Suppressor macrophage treated with lipopolysaccharide for 4 hours (primary cell): ENCODE data around the gene SLC18A3.

Experiments used
- DNase-seq: peaks from one replicate; pipeline ENCODE4 v3.0.0-alpha.2; 2020

SLC18A3 gene

DNA sequence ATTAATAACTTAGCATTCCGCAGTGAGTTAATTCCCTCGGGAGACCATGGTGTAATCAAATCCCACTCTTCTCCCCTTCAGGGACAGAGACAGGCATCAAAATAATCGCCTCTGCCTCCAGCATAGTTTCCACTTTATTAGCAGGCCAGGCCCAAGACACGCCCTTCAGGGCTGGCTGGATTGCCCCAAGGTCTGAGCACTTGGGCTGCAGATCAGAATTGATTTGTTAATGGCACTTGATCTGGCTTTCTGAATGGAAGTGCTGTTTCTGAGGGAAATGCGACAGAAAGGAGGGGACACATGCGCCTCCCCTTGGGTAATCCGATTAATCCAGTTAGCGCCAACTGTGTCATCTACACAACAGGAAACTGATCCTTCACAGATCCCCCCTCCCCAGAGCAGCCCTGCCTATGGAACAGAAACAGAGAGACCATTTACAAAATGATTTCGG is 19.3 kb downstream of the SLC18A3 start:
- DNase-seq = no peak

GRCh38 chr10:49631975-49632374 is 21.9 kb downstream of the SLC18A3 start:
- DNase-seq = no peak

DNA sequence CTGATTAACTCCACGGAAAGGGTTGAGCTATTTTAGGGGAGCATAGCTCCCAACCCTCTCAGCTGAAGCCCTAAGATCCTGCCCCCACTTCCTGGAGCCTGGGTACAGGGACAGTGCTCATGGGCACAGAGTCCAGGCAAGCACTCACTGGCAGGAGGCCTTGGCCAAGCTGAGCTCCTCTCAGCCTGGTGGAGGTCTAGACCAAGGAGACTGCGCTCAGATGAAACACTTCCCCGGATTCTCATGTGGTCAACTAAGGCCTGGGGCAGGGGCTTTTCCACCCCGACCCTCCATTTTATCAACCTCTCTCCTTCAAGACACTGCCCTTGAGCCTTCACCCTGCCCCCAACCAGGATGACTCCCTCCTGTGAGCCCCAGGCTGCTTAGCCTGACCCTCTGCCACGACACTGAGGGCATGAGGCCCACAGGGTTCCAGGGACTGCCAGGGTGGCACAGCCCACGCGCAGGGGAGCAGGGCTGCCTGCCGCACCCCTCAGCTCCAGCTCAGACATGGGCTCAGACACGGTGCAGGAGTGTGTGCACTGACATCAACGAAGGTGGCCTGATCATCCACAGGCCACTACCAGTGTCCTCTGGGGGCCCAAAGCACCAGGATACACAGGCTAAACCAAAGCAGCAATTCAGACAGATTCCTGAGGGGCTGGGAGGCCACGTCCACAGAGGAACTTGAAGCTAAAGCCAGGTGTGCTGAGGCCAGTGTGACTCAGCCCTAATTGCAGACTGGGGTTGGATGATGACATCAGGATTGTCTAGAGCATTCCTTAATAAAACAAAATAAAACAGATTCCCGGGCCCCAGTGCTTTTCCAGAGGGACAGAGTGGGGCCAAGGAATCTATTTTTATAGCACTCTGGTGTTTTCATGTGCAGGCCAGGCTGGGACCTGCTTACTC is 22.6 kb downstream of the SLC18A3 start:
- DNase-seq = no peak

GRCh38 chr10:49633327-49634068 is 23.4 kb downstream of the SLC18A3 start:
- no peak for DNase-seq

GRCh38 chr10:49634069-49634660 is 24.1 kb downstream of the SLC18A3 start:
- DNase-seq = no peak

GRCh38 chr10:49642311-49642710 is 32.2 kb downstream of the SLC18A3 start:
- no peak for DNase-seq

DNA sequence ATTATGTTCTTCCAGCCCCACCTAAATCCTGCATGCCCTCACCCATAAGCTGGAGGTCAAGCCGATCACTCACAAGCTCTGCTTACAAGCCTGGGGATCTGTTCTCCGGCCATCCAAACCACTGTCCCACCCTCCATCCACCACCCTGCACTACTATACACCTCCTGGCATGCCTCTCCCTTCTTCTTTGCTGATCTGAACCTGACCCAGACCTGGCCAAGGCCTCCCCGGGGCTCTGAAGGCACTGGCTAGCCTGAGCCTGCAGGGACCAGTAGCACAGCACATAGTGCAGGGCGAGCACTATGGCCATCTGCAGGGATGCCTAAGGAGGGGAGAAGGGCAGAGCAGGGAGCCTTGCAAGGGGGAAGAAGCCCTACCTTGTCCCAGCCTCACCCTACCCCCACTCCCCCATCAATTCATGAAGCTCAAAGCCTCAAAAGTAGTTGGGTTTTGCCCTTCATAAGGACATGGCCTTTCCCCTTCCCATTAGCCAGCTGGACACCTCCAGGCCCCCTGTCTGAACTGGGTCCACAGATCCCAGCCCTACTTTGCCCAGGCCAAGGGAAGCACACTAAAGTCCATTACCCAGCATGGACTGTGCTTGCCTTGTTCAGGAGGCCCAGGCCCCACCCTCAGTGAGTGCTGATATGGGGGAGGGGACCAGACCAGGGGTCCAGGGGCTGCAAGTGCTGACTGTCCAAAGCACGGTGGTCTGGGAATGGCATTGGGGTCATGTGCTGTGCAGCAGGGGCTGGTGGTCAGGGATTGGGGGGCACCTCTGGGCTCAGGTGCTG is 33.3 kb downstream of the SLC18A3 start:
- no peak for DNase-seq

DNA sequence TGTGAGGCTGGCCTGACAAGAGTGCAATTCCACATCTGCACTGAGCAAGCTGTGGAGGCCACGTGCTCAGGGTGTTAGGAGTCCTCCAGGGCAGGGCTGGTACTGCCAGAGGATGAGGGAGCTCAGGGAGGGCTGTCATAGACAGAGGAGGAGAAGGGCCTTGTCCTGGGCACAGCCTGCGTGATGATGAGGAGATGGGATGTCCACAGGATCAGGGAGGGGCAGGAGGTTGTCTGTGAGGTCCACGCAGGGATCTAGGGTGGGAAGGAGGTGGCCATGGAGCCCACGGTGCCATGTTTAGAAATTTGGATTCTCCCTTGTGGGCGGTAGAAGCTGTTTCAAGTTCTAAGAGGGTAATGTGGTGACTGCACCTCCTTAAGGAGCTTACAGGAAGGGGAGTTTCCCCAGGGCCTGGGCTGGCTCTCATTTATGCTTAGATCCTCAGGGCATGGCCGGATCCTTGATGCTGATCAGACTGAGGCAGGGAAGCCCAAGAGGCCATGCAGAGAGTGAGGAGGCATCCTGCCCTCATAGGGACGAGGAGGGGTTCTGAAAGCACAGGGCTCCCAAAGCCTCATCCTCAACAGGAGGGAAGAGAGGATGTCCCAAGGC is 34.0 kb downstream of the SLC18A3 start:
- DNase-seq = no peak

DNA sequence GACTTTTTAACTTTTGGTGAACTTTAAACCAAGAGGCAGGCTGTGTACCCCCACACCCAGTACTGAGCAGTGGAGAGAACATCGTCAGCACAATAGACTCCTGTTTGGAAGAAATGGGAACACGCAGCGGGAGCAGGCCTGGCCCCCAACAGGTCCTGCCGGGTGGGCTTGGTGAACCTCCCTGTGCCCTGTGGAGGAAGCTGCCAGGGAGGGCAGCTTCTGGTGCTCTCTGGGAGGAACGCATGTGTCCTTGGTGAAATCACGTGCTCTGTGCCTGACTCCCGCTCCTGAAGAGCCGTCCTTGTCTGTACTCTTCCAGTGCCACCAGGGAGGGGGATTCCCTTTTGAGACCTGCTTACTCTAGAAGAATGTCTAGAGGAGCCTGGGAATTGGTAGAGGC is 35.3 kb downstream of the SLC18A3 start:
- no peak for DNase-seq

- peak; percentile 5 for DNase-seq
These were observed 36.1 kb downstream of the SLC18A3 start for GRCh38 chr10:49645871-49646870.

GRCh38 chr10:49647554-49647953 is 37.4 kb downstream of the SLC18A3 start:
- DNase-seq = no peak

DNA sequence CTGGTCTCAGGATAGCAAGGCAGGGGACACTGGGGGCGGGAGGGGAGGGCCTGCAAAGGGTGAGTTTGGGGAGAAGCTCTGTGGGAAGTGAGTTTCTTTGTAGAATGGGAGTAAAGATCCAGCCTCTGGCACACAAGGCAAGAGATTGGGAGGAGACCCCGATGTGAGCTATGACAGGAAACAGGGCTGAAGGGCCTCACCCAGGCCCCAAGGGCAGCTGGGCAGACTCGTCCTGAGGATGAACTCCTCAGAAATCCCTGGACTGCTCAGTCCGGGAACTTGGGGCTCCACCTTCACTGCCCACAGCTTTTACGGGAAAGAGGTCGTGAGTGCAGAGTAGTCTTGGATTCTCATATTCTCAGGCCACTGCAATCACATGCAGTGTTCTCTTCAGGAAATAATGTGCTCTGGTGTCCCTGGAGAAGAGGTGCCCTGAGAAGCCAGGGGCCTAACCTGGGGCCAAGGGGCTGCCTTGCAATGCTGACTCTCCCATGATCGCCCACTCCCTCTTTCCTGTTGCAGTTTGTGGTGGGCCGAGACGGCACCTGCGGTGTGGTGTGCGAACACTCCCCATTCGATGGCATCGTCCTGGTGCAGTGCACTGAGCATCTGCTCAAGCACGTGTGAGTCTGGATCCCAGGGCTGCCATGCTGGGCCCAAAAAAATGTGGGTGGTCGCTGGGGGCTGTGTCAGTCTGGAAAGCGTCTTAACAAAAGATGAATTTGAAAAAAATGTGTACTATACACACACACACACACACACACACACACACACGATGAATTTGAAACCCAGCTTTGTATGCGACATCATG is 38.1 kb downstream of the SLC18A3 start:
- no peak for DNase-seq

GRCh38 chr10:49649294-49649693 is 39.2 kb downstream of the SLC18A3 start:
- no peak for DNase-seq

- DNase-seq = no peak
These were observed 40.0 kb downstream of the SLC18A3 start for GRCh38 chr10:49649936-49650723.

- DNase-seq = no peak
These were observed 40.6 kb downstream of the SLC18A3 start for GRCh38 chr10:49650724-49651034.

- DNase-seq = no peak
These were observed 41.1 kb downstream of the SLC18A3 start for GRCh38 chr10:49651039-49651835.

DNA sequence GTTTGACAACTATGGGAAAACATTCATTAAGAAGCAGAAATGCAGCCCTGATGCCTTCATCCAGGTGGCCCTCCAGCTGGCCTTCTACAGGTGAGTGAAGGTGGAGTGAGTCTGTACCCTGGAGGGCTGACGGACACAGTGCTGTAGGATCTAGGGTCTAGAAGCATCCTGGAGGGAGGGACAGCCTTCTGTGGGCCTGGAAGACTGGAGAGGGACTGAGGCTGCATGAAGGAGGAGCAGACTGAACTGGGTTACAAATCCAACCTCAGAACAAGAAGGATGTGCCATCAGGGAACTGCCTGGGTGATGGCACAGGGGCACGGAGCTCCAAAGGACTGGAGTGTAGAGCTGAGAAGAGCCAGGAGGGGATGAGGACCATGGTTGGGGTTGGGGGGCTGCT is 41.8 kb downstream of the SLC18A3 start:
- no peak for DNase-seq

GRCh38 chr10:49652421-49653272 is 42.5 kb downstream of the SLC18A3 start:
- DNase-seq = no peak
